WTC11 (cell line): ENCODE results near the gene NFATC1.

ENCODE experiments used
- NFE2L1 ChIP-seq: sonication (generic); formaldehyde crosslinking; IDR thresholded peaks from 2 replicates; pipeline ENCODE4 v1.8.1; 2023; ENCODE audit warnings: missing genetic modification reagents
- SMAD4 ChIP-seq: sonication (generic); formaldehyde crosslinking; IDR thresholded peaks from 2 replicates; pipeline ENCODE4 v1.8.0; 2022; ENCODE audit warnings: mild to moderate bottlenecking, missing genetic modification reagents
- ZBTB21 ChIP-seq: sonication (generic); formaldehyde crosslinking; IDR thresholded peaks from 2 replicates; pipeline ENCODE4 v1.8.1; 2023; ENCODE audit warnings: mild to moderate bottlenecking, missing genetic modification reagents, borderline replicate concordance
- ZNF138 ChIP-seq: sonication (generic); formaldehyde crosslinking; conservative IDR thresholded peaks from 2 replicates; pipeline ENCODE4 v1.8.1; 2022; ENCODE audit warnings: mild to moderate bottlenecking, moderate library complexity, missing genetic modification reagents
- TF ChIP-seq, protein P1 (sequence below): fragments of 200-600 bp; IDR thresholded peaks from 2 replicates; pipeline ENCODE4 v1.8.0; 2022; ENCODE audit warnings: antibody characterized with exemption
- TF ChIP-seq, protein P2 (sequence below): sonication (generic); formaldehyde crosslinking; IDR thresholded peaks from 2 replicates; pipeline ENCODE4 v1.8.1; 2023; ENCODE audit warnings: mild to moderate bottlenecking, missing genetic modification reagents
- TF ChIP-seq, protein P3 (sequence below): sonication (generic); formaldehyde crosslinking; IDR thresholded peaks from 2 replicates; pipeline ENCODE4 v1.8.0; 2022; ENCODE audit warnings: mild to moderate bottlenecking, missing genetic modification reagents
- TF ChIP-seq, protein P4 (sequence below): sonication (generic); formaldehyde crosslinking; IDR thresholded peaks from 2 replicates; pipeline ENCODE4 v1.8.0; 2022; ENCODE audit warnings: mild to moderate bottlenecking, missing genetic modification reagents

DNA sequence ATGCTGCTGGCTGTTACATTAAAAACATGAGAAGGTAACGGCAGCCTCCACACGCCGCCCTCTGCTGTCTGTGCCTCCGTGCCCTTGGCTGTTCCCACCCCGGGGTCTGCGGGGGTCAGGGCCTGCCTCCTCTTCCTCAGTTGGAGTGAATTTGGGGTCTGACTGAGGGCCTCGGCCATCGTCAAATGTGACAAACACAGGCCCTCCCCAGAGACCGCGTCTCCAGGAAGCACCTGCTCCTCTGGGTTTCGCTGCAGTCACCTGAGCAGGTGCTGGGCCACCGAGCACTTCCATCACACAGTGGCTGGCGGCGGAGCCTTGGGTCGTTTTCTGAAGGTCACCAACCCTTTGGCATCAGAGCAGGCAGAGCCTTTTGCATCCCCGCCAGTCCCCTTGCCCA lies 70.9 kb downstream of the NFATC1 start:
- TF ChIP-seq ZNF138 (CRISPR knock-in tag): no peak
- TF ChIP-seq, protein P1, sequence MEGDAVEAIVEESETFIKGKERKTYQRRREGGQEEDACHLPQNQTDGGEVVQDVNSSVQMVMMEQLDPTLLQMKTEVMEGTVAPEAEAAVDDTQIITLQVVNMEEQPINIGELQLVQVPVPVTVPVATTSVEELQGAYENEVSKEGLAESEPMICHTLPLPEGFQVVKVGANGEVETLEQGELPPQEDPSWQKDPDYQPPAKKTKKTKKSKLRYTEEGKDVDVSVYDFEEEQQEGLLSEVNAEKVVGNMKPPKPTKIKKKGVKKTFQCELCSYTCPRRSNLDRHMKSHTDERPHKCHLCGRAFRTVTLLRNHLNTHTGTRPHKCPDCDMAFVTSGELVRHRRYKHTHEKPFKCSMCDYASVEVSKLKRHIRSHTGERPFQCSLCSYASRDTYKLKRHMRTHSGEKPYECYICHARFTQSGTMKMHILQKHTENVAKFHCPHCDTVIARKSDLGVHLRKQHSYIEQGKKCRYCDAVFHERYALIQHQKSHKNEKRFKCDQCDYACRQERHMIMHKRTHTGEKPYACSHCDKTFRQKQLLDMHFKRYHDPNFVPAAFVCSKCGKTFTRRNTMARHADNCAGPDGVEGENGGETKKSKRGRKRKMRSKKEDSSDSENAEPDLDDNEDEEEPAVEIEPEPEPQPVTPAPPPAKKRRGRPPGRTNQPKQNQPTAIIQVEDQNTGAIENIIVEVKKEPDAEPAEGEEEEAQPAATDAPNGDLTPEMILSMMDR: no peak
- TF ChIP-seq, protein P2, sequence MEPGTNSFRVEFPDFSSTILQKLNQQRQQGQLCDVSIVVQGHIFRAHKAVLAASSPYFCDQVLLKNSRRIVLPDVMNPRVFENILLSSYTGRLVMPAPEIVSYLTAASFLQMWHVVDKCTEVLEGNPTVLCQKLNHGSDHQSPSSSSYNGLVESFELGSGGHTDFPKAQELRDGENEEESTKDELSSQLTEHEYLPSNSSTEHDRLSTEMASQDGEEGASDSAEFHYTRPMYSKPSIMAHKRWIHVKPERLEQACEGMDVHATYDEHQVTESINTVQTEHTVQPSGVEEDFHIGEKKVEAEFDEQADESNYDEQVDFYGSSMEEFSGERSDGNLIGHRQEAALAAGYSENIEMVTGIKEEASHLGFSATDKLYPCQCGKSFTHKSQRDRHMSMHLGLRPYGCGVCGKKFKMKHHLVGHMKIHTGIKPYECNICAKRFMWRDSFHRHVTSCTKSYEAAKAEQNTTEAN (CRISPR knock-in tag): no peak
- TF ChIP-seq SMAD4: no peak
- TF ChIP-seq NFE2L1: no peak
- TF ChIP-seq, protein P3, sequence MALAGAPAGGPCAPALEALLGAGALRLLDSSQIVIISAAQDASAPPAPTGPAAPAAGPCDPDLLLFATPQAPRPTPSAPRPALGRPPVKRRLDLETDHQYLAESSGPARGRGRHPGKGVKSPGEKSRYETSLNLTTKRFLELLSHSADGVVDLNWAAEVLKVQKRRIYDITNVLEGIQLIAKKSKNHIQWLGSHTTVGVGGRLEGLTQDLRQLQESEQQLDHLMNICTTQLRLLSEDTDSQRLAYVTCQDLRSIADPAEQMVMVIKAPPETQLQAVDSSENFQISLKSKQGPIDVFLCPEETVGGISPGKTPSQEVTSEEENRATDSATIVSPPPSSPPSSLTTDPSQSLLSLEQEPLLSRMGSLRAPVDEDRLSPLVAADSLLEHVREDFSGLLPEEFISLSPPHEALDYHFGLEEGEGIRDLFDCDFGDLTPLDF (CRISPR knock-in tag): no peak
- no peak for TF ChIP-seq ZBTB21 (CRISPR knock-in tag)
- TF ChIP-seq, protein P4, sequence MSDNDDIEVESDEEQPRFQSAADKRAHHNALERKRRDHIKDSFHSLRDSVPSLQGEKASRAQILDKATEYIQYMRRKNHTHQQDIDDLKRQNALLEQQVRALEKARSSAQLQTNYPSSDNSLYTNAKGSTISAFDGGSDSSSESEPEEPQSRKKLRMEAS (CRISPR knock-in tag): no peak
